GM23338 (cell line): Measurements from ENCODE around the gene MBNL1. TPM values are rescaled to one million over a fixed set of nuclear protein-coding genes. Genes with fewer than 3 reads are reported as not detected.

Experiments
- ATAC-seq: fragments of 200-7000 bp; cut with Tn5 transposase; 3 replicates; pipeline ENCODE4 v1.9.1; 2020
- DNase-seq: peaks from one replicate; pipeline ENCODE4 v3.0.0-alpha.2; 2015; ENCODE audit warnings: low spot score
- H2AFZ ChIP-seq: fragments of 200-600 bp; sonication (generic); 2 replicates; pipeline ENCODE4 v1.8.0; 2016; ENCODE audit warnings: antibody characterized with exemption, mild to moderate bottlenecking, moderate library complexity
- H3F3A ChIP-seq: fragments of 200-600 bp; sonication (generic); replicated peaks from 2 replicates; pipeline ENCODE4 v1.8.0; 2017; ENCODE audit warnings: antibody characterized with exemption, mixed run types, low read depth
- H3K27ac ChIP-seq: fragments of 200-600 bp; sonication (generic); 2 replicates; pipeline ENCODE4 v1.6.1; 2016; ENCODE audit warnings: low read depth
- H3K27me3 ChIP-seq: fragments of 200-600 bp; sonication (generic); 2 replicates; pipeline ENCODE4 v1.8.0; 2016; ENCODE audit warnings: mild to moderate bottlenecking, mixed run types, moderate library complexity; ENCODE audit not compliant: insufficient read depth
- H3K36me3 ChIP-seq: fragments of 200-600 bp; sonication (generic); 2 replicates; pipeline ENCODE4 v1.8.0; 2016; ENCODE audit warnings: mild to moderate bottlenecking; ENCODE audit not compliant: insufficient read depth
- H3K4me1 ChIP-seq: fragments of 200-600 bp; sonication (generic); 2 replicates; pipeline ENCODE4 v1.8.0; 2016; ENCODE audit warnings: mild to moderate bottlenecking, moderate library complexity; ENCODE audit not compliant: insufficient read depth
- H3K4me2 ChIP-seq: fragments of 200-600 bp; sonication (generic); 2 replicates; pipeline ENCODE4 v1.7.1; 2017; ENCODE audit warnings: mixed run types
- H3K4me3 ChIP-seq: fragments of 200-600 bp; sonication (generic); 2 replicates; pipeline ENCODE4 v1.6.1; 2016; ENCODE audit warnings: mixed run types
- H3K79me2 ChIP-seq: fragments of 200-600 bp; sonication (generic); replicated peaks from 2 replicates; pipeline ENCODE4 v1.8.0; 2017; ENCODE audit warnings: mild to moderate bottlenecking; ENCODE audit not compliant: insufficient read depth
- H3K9me2 ChIP-seq: fragments of 200-600 bp; sonication (generic); 2 replicates; pipeline ENCODE4 v1.8.0; 2017; ENCODE audit not compliant: insufficient read depth
- H4K20me1 ChIP-seq: fragments of 200-600 bp; sonication (generic); replicated peaks from 2 replicates; pipeline ENCODE4 v1.8.0; 2017; ENCODE audit warnings: mild to moderate bottlenecking; ENCODE audit not compliant: insufficient read depth
- H3K27ac Mint-ChIP-seq: 2 replicates; pipeline ENCODE4 v1.8.0; 2020; ENCODE audit warnings: inconsistent platforms, mild to moderate bottlenecking, moderate library complexity, mixed read lengths
- H3K27me3 Mint-ChIP-seq: 3 replicates; pipeline ENCODE4 v1.8.0; 2022; ENCODE audit warnings: low read depth, mild to moderate bottlenecking, moderate library complexity, mixed read lengths, inconsistent platforms; ENCODE audit not compliant: insufficient read depth, poor library complexity
- H3K36me3 Mint-ChIP-seq: 3 replicates; pipeline ENCODE4 v1.8.0; 2021; ENCODE audit warnings: low read depth, mild to moderate bottlenecking, inconsistent platforms, moderate library complexity, mixed read lengths
- H3K4me1 Mint-ChIP-seq: 3 replicates; pipeline ENCODE4 v1.8.0; 2020; ENCODE audit warnings: mild to moderate bottlenecking, inconsistent platforms, mixed read lengths
- H3K4me3 Mint-ChIP-seq: 3 replicates; pipeline ENCODE4 v1.8.0; 2021; ENCODE audit warnings: moderate library complexity, mild to moderate bottlenecking, inconsistent platforms, mixed read lengths
- H3K9me3 Mint-ChIP-seq: 3 replicates; pipeline ENCODE4 v1.8.0; 2020; ENCODE audit warnings: moderate library complexity, mild to moderate bottlenecking, inconsistent platforms, mixed read lengths
- CREB1 ChIP-seq: fragments of 250-450 bp; sonication (Bioruptor Pico); IDR thresholded peaks from 2 replicates; pipeline ENCODE4 v1.5.0; 2020; ENCODE audit warnings: low read depth, mild to moderate bottlenecking, moderate library complexity
- EZH2 ChIP-seq: fragments of 200-600 bp; sonication (generic); IDR thresholded peaks from one replicate; pipeline ENCODE4 v1.8.0; 2017; ENCODE audit warnings: antibody characterized with exemption, mild to moderate bottlenecking, low read depth; ENCODE audit not compliant: unreplicated experiment
- EZH2phosphoT487 ChIP-seq: fragments of 200-600 bp; sonication (generic); IDR thresholded peaks from one replicate; pipeline ENCODE4 v1.8.1; 2018; ENCODE audit warnings: antibody characterized with exemption; ENCODE audit not compliant: unreplicated experiment
- JUNB ChIP-seq: IDR thresholded peaks from one replicate; pipeline ENCODE4 v1.6.1; 2016; ENCODE audit warnings: antibody characterized with exemption; ENCODE audit not compliant: unreplicated experiment
- NANOG ChIP-seq: IDR thresholded peaks from 2 replicates; pipeline ENCODE4 v1.6.1; 2016; ENCODE audit warnings: antibody characterized with exemption, borderline replicate concordance
- POLR2AphosphoS5 ChIP-seq: IDR thresholded peaks from 2 replicates; pipeline ENCODE4 v1.6.1; 2016; ENCODE audit warnings: antibody characterized with exemption, low read depth
- STAT1 ChIP-seq: IDR thresholded peaks from one replicate; pipeline ENCODE4 v1.6.1; 2016; ENCODE audit warnings: antibody characterized with exemption; ENCODE audit not compliant: unreplicated experiment
- ZNF114 ChIP-seq: fragments of 250-450 bp; sonication (Bioruptor Pico); IDR thresholded peaks from 2 replicates; pipeline ENCODE4 v1.5.0; 2020; ENCODE audit warnings: mild to moderate bottlenecking, moderate library complexity
- ZNF331 ChIP-seq: fragments of 250-450 bp; sonication (Bioruptor Pico); IDR thresholded peaks from 2 replicates; pipeline ENCODE4 v1.5.0; 2020; ENCODE audit warnings: low read depth, mild to moderate bottlenecking, moderate library complexity
- polyA plus RNA-seq: library from polyadenylated mRNA; unstranded; fragments of >200 nt; fragmentation: Nextera tagmentation; extraction: Ambion mirVana; gene quantifications from 2 replicates; pipeline ENCODE4 v1.2.1, GENCODE V29; 2016
- total RNA-seq: library from RNA; depleted of rRNA; stranded (reverse); fragments of >200 nt; shearing (Covaris generic); gene quantifications from 2 replicates; pipeline ENCODE4 v1.2.3, GENCODE V29; 2014
- TF ChIP-seq, protein P1 (sequence below): IDR thresholded peaks from 2 replicates; pipeline ENCODE4 v1.6.1; 2016; ENCODE audit warnings: antibody characterized with exemption
- TF ChIP-seq, protein P2 (sequence below): fragments of 250-450 bp; sonication (Bioruptor Pico); IDR thresholded peaks from 2 replicates; pipeline ENCODE4 v1.5.0; 2020; ENCODE audit warnings: mild to moderate bottlenecking, moderate library complexity
- TF ChIP-seq, protein P3 (sequence below), 2 experiments: fragments of 200-600 bp in 1 of 2; sonication (generic) in 1 of 2; conservative IDR thresholded peaks; 2 replicates each; pipeline versions ENCODE4 v1.5.1 to v1.6.1; 2016 to 2017; ENCODE audit warnings: antibody characterized with exemption in 2 of 2, low read depth in 2 of 2, mild to moderate bottlenecking in 2 of 2, moderate library complexity in 1 of 2

Gene MBNL1
- total and polyA plus RNA-seq, 2 experiments from 2014 or later, result 9.4 to 23.2 TPM

DNA sequence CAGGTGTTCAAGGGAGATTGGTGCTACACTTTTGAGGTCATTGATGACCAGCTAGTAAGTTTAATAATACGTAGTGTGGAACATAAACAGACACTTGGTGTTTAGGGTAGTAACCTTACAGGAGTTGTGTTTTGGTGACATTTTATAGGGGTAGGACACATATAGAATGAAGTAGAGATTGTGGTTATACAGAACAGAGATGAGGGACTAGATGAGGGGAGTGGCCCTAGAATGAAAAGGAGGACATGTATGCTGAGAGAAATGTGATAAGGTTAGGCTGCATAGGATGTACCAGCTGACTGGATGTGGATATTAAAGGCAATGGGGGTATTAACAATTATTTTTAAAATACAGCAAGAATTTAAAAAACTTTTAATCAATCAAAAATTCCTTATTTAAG lies 8.0 kb downstream of the MBNL1 start:
- H3K79me2 ChIP-seq, result peaks cover 100% of the 10 kb centered on the region
- H3K27me3 Mint-ChIP-seq, result peaks cover 3% of the 10 kb centered on the region
- no peaks in the 10 kb centered on the region for H3F3A ChIP-seq
- H3K4me1 ChIP-seq, result peaks cover 8% of the 10 kb centered on the region; the same call in 1 of the 2 replicates
- H3K36me3 Mint-ChIP-seq, result no peaks in the 10 kb centered on the region
- ATAC-seq, result no peak
- no peak overlapping the region for H3K4me3 ChIP-seq
- peak overlapping the region; percentile 61 for H3K27ac Mint-ChIP-seq
- no peaks in the 10 kb centered on the region for H3K36me3 ChIP-seq
- no peaks in the 10 kb centered on the region for H3K9me3 Mint-ChIP-seq
- H3K4me2 ChIP-seq, result no peak overlapping the region
- H2AFZ ChIP-seq, result no peak overlapping the region
- TF ChIP-seq POLR2AphosphoS5, result no peak
- no peaks in the 10 kb centered on the region for H3K27me3 ChIP-seq
- H3K4me3 Mint-ChIP-seq, result no peak overlapping the region
- no peaks in the 10 kb centered on the region; the same call in 1 of the 2 replicates for H4K20me1 ChIP-seq
- H3K4me1 Mint-ChIP-seq, result peaks cover 37% of the 10 kb centered on the region
- no peaks in the 10 kb centered on the region for H3K9me2 ChIP-seq
- no peak overlapping the region for H3K27ac ChIP-seq
- no peak for DNase-seq

DNA sequence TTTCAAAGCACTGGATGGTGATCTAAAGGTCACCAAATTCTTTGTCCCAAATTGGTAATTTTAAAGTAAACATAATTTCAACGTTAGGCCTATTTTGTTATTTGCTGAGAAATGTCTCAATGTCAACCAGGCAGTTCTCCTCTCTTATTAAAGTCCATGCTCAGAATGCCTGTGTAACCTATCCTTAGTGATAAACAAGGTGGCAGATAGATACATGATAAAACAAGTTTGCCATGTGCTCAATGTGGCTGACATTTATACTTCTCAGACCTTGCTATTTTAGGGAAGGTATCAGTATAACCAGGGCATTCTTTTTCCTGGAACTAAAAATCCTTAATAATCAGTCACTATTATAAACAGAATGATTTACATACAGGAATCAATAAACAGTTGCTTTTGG lies 8.5 kb downstream of the MBNL1 start:
- Histone ChIP-seq H3K79me2 (peaks cover 100% of the 10 kb centered on the region), H3K36me3 (no peaks in the 10 kb centered on the region), H3K4me1 (peaks cover 9% of the 10 kb centered on the region; the same call in 1 of the 2 replicates), H3K4me3 (no peak overlapping the region), H3F3A (no peaks in the 10 kb centered on the region), H3K27ac (no peak overlapping the region), H3K27me3 (no peaks in the 10 kb centered on the region), H2AFZ (no peak overlapping the region), H3K4me2 (no peak overlapping the region), H3K9me2 (no peaks in the 10 kb centered on the region), H4K20me1 (no peaks in the 10 kb centered on the region; the same call in 1 of the 2 replicates)
- Mint-ChIP-seq H3K4me3 (no peak overlapping the region), H3K4me1 (peaks cover 39% of the 10 kb centered on the region), H3K36me3 (no peaks in the 10 kb centered on the region), H3K27me3 (peaks cover 1% of the 10 kb centered on the region), H3K27ac (no peak overlapping the region), H3K9me3 (no peaks in the 10 kb centered on the region)
- no peak for DNase-seq
- no peak for ATAC-seq
- TF ChIP-seq JUNB, result no peak
- TF ChIP-seq CREB1 (CRISPR knock-in tag), result no peak
- no peak for TF ChIP-seq EZH2phosphoT487
- no peak for TF ChIP-seq EZH2
- TF ChIP-seq POLR2AphosphoS5, result no peak
- TF ChIP-seq NANOG, result no peak
- TF ChIP-seq STAT1, result no peak
- TF ChIP-seq, protein P1, sequence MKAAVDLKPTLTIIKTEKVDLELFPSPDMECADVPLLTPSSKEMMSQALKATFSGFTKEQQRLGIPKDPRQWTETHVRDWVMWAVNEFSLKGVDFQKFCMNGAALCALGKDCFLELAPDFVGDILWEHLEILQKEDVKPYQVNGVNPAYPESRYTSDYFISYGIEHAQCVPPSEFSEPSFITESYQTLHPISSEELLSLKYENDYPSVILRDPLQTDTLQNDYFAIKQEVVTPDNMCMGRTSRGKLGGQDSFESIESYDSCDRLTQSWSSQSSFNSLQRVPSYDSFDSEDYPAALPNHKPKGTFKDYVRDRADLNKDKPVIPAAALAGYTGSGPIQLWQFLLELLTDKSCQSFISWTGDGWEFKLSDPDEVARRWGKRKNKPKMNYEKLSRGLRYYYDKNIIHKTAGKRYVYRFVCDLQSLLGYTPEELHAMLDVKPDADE, result no peak
- TF ChIP-seq, protein P2, sequence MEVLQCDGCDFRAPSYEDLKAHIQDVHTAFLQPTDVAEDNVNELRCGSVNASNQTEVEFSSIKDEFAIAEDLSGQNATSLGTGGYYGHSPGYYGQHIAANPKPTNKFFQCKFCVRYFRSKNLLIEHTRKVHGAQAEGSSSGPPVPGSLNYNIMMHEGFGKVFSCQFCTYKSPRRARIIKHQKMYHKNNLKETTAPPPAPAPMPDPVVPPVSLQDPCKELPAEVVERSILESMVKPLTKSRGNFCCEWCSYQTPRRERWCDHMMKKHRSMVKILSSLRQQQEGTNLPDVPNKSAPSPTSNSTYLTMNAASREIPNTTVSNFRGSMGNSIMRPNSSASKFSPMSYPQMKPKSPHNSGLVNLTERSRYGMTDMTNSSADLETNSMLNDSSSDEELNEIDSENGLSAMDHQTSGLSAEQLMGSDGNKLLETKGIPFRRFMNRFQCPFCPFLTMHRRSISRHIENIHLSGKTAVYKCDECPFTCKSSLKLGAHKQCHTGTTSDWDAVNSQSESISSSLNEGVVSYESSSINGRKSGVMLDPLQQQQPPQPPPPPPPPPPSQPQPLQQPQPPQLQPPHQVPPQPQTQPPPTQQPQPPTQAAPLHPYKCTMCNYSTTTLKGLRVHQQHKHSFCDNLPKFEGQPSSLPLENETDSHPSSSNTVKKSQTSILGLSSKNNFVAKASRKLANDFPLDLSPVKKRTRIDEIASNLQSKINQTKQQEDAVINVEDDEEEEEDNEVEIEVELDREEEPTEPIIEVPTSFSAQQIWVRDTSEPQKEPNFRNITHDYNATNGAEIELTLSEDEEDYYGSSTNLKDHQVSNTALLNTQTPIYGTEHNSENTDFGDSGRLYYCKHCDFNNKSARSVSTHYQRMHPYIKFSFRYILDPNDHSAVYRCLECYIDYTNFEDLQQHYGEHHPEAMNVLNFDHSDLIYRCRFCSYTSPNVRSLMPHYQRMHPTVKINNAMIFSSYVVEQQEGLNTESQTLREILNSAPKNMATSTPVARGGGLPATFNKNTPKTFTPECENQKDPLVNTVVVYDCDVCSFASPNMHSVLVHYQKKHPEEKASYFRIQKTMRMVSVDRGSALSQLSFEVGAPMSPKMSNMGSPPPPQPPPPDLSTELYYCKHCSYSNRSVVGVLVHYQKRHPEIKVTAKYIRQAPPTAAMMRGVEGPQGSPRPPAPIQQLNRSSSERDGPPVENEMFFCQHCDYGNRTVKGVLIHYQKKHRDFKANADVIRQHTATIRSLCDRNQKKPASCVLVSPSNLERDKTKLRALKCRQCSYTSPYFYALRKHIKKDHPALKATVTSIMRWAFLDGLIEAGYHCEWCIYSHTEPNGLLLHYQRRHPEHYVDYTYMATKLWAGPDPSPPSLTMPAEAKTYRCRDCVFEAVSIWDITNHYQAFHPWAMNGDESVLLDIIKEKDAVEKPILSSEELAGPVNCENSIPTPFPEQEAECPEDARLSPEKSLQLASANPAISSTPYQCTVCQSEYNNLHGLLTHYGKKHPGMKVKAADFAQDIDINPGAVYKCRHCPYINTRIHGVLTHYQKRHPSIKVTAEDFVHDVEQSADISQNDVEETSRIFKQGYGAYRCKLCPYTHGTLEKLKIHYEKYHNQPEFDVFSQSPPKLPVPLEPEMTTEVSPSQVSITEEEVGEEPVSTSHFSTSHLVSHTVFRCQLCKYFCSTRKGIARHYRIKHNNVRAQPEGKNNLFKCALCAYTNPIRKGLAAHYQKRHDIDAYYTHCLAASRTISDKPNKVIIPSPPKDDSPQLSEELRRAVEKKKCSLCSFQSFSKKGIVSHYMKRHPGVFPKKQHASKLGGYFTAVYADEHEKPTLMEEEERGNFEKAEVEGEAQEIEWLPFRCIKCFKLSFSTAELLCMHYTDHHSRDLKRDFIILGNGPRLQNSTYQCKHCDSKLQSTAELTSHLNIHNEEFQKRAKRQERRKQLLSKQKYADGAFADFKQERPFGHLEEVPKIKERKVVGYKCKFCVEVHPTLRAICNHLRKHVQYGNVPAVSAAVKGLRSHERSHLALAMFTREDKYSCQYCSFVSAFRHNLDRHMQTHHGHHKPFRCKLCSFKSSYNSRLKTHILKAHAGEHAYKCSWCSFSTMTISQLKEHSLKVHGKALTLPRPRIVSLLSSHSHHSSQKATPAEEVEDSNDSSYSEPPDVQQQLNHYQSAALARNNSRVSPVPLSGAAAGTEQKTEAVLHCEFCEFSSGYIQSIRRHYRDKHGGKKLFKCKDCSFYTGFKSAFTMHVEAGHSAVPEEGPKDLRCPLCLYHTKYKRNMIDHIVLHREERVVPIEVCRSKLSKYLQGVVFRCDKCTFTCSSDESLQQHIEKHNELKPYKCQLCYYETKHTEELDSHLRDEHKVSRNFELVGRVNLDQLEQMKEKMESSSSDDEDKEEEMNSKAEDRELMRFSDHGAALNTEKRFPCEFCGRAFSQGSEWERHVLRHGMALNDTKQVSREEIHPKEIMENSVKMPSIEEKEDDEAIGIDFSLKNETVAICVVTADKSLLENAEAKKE (CRISPR knock-in tag), result no peak
- TF ChIP-seq ZNF114 (CRISPR knock-in tag), result no peak
- TF ChIP-seq, protein P3, sequence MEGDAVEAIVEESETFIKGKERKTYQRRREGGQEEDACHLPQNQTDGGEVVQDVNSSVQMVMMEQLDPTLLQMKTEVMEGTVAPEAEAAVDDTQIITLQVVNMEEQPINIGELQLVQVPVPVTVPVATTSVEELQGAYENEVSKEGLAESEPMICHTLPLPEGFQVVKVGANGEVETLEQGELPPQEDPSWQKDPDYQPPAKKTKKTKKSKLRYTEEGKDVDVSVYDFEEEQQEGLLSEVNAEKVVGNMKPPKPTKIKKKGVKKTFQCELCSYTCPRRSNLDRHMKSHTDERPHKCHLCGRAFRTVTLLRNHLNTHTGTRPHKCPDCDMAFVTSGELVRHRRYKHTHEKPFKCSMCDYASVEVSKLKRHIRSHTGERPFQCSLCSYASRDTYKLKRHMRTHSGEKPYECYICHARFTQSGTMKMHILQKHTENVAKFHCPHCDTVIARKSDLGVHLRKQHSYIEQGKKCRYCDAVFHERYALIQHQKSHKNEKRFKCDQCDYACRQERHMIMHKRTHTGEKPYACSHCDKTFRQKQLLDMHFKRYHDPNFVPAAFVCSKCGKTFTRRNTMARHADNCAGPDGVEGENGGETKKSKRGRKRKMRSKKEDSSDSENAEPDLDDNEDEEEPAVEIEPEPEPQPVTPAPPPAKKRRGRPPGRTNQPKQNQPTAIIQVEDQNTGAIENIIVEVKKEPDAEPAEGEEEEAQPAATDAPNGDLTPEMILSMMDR (conservative IDR thresholded peaks at IDR 0.05; ENCODE audit: low read depth in 2 of 2), result no peak
- no peak for TF ChIP-seq ZNF331 (CRISPR knock-in tag)
